Esophagus muscularis mucosa (tissue), 4 donors: ENCODE measurements around the gene GNG2. TPM values are rescaled to one million over a fixed set of nuclear protein-coding genes. Genes with fewer than 3 reads are reported as not detected.

Source experiments
- DNase-seq: peaks from one replicate; pipeline ENCODE4 v3.0.0-alpha.2; 2017; ENCODE audit errors: extremely low spot score
- H3K27ac ChIP-seq, 4 donors: fragments of 200-600 bp; sonication (generic); replicated peaks in 1 of 4; 1 replicate in 3 of 4; 2 replicates in 1 of 4; pipeline ENCODE4 v1.5.1; 2016 to 2019; ENCODE audit warnings: mild to moderate bottlenecking in 1 of 4
- H3K27me3 ChIP-seq, 4 donors: fragments of 200-600 bp; sonication (generic); one replicate each; pipeline versions ENCODE4 v1.5.1 to v1.6.0; 2016 to 2019
- H3K36me3 ChIP-seq, 4 donors: fragments of 200-600 bp; sonication (generic); one replicate each; pipeline ENCODE4 v1.5.1; 2016 to 2019
- H3K4me1 ChIP-seq, 4 donors: fragments of 200-600 bp; sonication (generic); one replicate each; pipeline ENCODE4 v1.5.1; 2016 to 2019
- H3K4me3 ChIP-seq, 4 donors: fragments of 200-600 bp; sonication (generic); 1 replicate in 2 of 4; 2 replicates in 2 of 4; pipeline ENCODE4 v1.5.1; 2016 to 2019; ENCODE audit warnings: mild to moderate bottlenecking in 4 of 4, moderate library complexity in 1 of 4
- H3K9me3 ChIP-seq, 4 donors: fragments of 200-600 bp; sonication (generic); 1 replicate in 3 of 4; 2 replicates in 1 of 4; pipeline ENCODE4 v1.5.1; 2016 to 2019
- EP300 ChIP-seq: sonication (generic); formaldehyde crosslinking; IDR thresholded peaks from one replicate; pipeline ENCODE4 v1.6.1; 2017; ENCODE audit warnings: antibody characterized with exemption
- POLR2A ChIP-seq: fragments of 450-650 bp; IDR thresholded peaks from one replicate; pipeline ENCODE4 v1.6.1; 2017; ENCODE audit warnings: antibody characterized with exemption, moderate library complexity, mild to moderate bottlenecking, low read depth
- POLR2AphosphoS5 ChIP-seq, 2 donors: sonication (generic); formaldehyde crosslinking; IDR thresholded peaks; one replicate each; pipeline ENCODE4 v1.6.1; 2017; ENCODE audit warnings: antibody characterized with exemption in 2 of 2
- WGBS: methylation state at CpG from one replicate; pipeline ENCODE4 v1.1.5; 2018; 5-methylcytosine and 5-hydroxymethylcytosine counted together
- intact Hi-C: fragments of 100-400 bp; cut with DNase I; formaldehyde crosslinking; loops from one replicate; pipeline ENCODE4 v1.15.1; 2023
- total RNA-seq, 4 donors: library from RNA; depleted of rRNA; stranded (reverse); fragments of >200 nt; gene quantifications; one replicate each; pipeline versions ENCODE4 v1.1.0 to v1.2.1, GENCODE V29; 2016
- TF ChIP-seq, protein P1 (sequence below), 3 experiments: fragments of 200-600 bp in 2 of 3; fragments of 450-650 bp in 1 of 3; sonication (generic) in 2 of 3; IDR thresholded peaks; one replicate each; pipeline ENCODE4 v1.5.1; 2017 to 2019; ENCODE audit warnings: antibody characterized with exemption in 3 of 3, mild to moderate bottlenecking in 2 of 3, moderate library complexity in 1 of 3

The GNG2 gene
- total RNA-seq, 4 donors from 2014 or later, result 15.7 to 19.9 (median 17.7) TPM

DNA sequence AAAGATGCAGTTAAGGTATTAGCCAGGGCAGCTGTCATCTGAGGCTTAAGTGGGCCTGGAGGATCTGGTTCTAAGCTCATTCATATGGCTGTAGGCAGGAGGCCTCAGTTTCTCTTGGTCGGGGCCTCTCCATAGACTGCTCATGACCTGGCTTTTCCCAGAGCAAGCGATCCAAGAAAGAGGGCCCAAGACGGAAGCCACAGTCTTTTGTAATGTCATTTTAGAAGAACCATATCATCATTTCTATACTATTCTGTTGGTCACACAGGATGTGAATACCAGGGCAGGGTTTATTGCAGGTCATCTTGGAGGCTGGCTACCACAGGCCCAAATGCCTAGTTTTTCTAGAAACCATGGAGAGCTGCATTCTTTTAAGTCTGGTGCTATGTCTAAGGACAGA lies 47.7 kb downstream of the GNG2 start:
- Histone ChIP-seq H3K27me3 (no peaks in the 10 kb centered on the region), H3K9me3 (no peaks in the 10 kb centered on the region), H3K4me1 (peaks cover 0 to 4% (median 0%) of the 10 kb centered on the region in 4 donors), H3K36me3 (no peaks in the 10 kb centered on the region), H3K4me3 (no peak overlapping the region), H3K27ac (no peak overlapping the region)
- WGBS, result 92% methylated on average over 2 of the region's 3 CpGs
- TF ChIP-seq POLR2AphosphoS5 (IDR thresholded peaks at IDR 0.05), result no peak
- TF ChIP-seq, protein P1, sequence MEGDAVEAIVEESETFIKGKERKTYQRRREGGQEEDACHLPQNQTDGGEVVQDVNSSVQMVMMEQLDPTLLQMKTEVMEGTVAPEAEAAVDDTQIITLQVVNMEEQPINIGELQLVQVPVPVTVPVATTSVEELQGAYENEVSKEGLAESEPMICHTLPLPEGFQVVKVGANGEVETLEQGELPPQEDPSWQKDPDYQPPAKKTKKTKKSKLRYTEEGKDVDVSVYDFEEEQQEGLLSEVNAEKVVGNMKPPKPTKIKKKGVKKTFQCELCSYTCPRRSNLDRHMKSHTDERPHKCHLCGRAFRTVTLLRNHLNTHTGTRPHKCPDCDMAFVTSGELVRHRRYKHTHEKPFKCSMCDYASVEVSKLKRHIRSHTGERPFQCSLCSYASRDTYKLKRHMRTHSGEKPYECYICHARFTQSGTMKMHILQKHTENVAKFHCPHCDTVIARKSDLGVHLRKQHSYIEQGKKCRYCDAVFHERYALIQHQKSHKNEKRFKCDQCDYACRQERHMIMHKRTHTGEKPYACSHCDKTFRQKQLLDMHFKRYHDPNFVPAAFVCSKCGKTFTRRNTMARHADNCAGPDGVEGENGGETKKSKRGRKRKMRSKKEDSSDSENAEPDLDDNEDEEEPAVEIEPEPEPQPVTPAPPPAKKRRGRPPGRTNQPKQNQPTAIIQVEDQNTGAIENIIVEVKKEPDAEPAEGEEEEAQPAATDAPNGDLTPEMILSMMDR (IDR thresholded peaks at IDR 0.05), result no peak
- TF ChIP-seq POLR2A, result no peak
- TF ChIP-seq EP300, result no peak
- peak; percentile 68 for DNase-seq
- intact Hi-C loops, result no loop called here

DNA sequence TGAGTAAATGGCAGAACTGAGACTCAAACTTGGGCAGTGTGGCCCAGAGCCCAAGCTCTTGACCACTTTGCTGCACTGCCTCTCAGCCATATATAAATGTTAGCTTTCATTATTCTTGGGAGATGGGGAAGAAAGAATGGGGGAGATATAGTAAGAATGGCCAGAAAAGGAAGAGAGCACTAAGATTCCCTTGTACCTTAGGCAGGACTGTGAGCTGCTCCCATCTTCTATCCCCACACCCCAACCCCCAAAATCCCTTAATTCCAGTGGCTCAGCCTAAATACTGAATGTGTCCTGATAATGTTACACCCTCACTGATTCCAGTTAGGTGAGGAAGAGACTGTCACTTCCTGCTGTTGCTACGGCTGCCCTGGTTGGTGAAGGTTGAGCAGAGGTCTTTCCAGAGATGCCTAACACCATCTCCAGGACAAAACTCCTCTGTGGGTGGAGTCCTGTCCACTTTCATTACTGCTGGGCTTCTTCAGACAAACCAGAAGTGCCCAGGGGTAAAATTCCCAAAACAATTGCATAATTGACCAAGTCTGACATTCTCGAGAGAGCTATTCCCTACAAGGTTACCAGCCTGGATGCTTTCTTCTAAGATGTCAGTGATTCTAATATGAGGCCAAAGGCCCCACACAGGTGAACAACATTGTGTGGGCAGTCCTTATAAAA lies 51.8 kb downstream of the GNG2 start:
- intact Hi-C loops, result no loop called here
- TF ChIP-seq POLR2A (no peak), EP300 (no peak), POLR2AphosphoS5 (IDR thresholded peaks at IDR 0.05) (no peak)
- TF ChIP-seq, protein P1 (IDR thresholded peaks at IDR 0.05), result no peak
- DNase-seq, result peak; percentile 55
- Histone ChIP-seq H3K4me3 (no peak overlapping the region), H3K9me3 (no peaks in the 10 kb centered on the region), H3K36me3 (no peaks in the 10 kb centered on the region), H3K27ac (no peak overlapping the region), H3K4me1 (peaks cover 0 to 4% (median 0%) of the 10 kb centered on the region in 4 donors), H3K27me3 (no peaks in the 10 kb centered on the region)
- WGBS, result 94% methylated on average over 2 of the region's 2 CpGs

DNA sequence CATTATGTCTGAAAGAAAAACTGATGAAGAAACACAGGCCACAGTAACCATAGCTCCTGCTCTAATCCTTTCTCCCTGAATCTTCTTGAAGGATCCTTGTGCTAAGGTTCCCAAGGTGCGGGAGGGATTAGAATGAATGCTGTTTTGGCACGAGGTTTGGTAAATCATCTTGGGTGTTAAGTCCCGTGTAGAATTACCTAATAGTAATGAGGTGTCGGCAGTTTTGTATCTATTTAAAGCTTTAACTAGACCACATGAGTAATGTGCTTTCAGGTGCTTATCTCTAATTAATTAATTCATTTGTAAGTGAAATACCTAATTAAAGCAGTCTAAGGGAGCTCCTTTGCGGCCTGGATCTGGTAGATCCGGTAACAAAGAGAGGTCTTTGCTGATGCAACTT lies 53.9 kb downstream of the GNG2 start:
- 65% methylated on average over 6 of the region's 6 CpGs for WGBS
- intact Hi-C loops, result no loop called here

DNA sequence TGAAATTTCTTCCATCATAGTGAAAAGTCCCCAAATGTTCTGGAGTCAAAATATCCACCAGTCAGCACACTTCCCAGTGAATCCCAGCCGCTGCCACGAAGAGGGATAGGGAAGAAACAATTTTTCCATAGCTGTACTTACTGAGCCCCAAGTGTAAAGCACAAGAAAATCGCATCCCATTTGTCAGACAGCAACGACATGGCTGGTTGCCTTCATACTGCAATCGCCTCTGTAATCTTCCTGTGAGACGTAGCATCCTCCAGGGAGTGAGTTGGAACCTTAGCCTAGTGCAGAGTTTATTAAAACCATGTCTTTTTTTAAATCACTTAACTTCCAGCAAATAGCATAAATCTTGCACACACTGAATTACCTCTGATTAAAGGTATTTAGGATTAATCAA lies 56.8 kb downstream of the GNG2 start:
- H3K36me3 ChIP-seq, result no peaks in the 10 kb centered on the region
- H3K4me1 ChIP-seq, result peaks cover 0 to 9% (median 0%) of the 10 kb centered on the region in 4 donors
- no peaks in the 10 kb centered on the region for H3K9me3 ChIP-seq
- TF ChIP-seq, protein P1 (IDR thresholded peaks at IDR 0.05), result no peak
- TF ChIP-seq EP300 (no peak), POLR2A (no peak), POLR2AphosphoS5 (IDR thresholded peaks at IDR 0.05) (no peak)
- intact Hi-C loops, result no loop called here
- no peaks in the 10 kb centered on the region for H3K27me3 ChIP-seq
- H3K27ac ChIP-seq, result peak overlapping the region in 2 of 4 donors; percentile 20 to 37
- peak; percentile 91 for DNase-seq
- WGBS, result 68% methylated on average over 6 of the region's 6 CpGs
- H3K4me3 ChIP-seq, result no peak overlapping the region

More for the DNA sequence above, 53.9 kb downstream of the GNG2 start:
- Histone ChIP-seq H3K9me3 (no peaks in the 10 kb centered on the region), H3K27ac (no peak overlapping the region), H3K4me1 (peaks cover 0 to 4% (median 0%) of the 10 kb centered on the region in 4 donors), H3K36me3 (no peaks in the 10 kb centered on the region), H3K4me3 (no peak overlapping the region), H3K27me3 (no peaks in the 10 kb centered on the region)
- DNase-seq, result peak; percentile 57
- TF ChIP-seq POLR2AphosphoS5 (IDR thresholded peaks at IDR 0.05) (no peak), POLR2A (no peak)

DNA sequence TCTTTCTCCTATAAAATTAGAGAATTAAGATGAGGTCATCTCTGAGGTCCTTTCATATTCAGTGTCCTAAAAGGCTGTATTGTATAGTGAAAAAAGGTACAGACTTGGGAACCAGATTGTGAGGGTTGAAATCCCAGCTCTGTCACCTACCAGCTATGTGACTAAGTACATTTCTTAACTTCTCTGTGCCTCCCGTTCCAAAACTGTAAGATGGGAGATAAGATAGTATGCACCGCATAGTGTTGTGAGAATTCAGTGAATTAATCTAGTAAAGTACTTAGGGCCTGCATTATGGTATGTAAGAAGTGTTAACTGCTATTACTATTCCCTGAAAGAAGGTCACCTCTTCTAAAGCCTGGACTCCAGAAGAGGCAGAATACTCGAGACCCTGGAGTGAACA lies 60.6 kb downstream of the GNG2 start:
- Histone ChIP-seq H3K27ac (no peak overlapping the region), H3K4me3 (no peak overlapping the region), H3K9me3 (no peaks in the 10 kb centered on the region), H3K27me3 (no peaks in the 10 kb centered on the region), H3K36me3 (no peaks in the 10 kb centered on the region), H3K4me1 (peaks cover 0 to 4% (median 0%) of the 10 kb centered on the region in 4 donors)
- peak; percentile 14 for DNase-seq
- 63% methylated on average over 3 of the region's 3 CpGs for WGBS
- TF ChIP-seq, protein P1 (IDR thresholded peaks at IDR 0.05), result no peak
- TF ChIP-seq POLR2AphosphoS5 (IDR thresholded peaks at IDR 0.05) (no peak), EP300 (no peak), POLR2A (no peak)
- intact Hi-C loops, result no loop called here
